Adrenal gland (tissue), 12 donors: Measurements from ENCODE around the gene LRFN4. TPM values are rescaled to one million over a fixed set of nuclear protein-coding genes. Genes with fewer than 3 reads are reported as not detected.

ENCODE experiments used
- DNase-seq, 7 donors: peaks; one replicate each; pipeline ENCODE4 v3.0.0-alpha.2; 2019 to 2020
- H3K27ac ChIP-seq, 5 donors: fragments of 200-600 bp; sonication (generic) in 4 of 5; 1 replicate in 3 of 5; 2 replicates in 2 of 5; pipeline versions ENCODE4 v1.5.1 to v1.8.0; 2016 to 2020; ENCODE audit warnings: mild to moderate bottlenecking in 1 of 5
- H3K27me3 ChIP-seq: fragments of 200-600 bp; 2 replicates; pipeline ENCODE4 v1.8.0; 2021
- H3K36me3 ChIP-seq, 2 donors: fragments of 200-600 bp; replicated peaks in 1 of 2; 1 replicate in 1 of 2; 2 replicates in 1 of 2; pipeline versions ENCODE4 v1.5.1 to v1.8.0; 2018 to 2022
- H3K4me1 ChIP-seq, 2 donors: fragments of 200-600 bp; replicated peaks in 1 of 2; 1 replicate in 1 of 2; 2 replicates in 1 of 2; pipeline versions ENCODE4 v1.5.1 to v1.8.0; 2018 to 2021
- H3K4me3 ChIP-seq, 4 donors: fragments of 200-600 bp; sonication (generic) in 3 of 4; one replicate each; pipeline ENCODE4 v1.5.1; 2016 to 2018
- H3K9me3 ChIP-seq, 3 donors: fragments of 200-600 bp; sonication (generic) in 1 of 3; replicated peaks in 1 of 3; 1 replicate in 2 of 3; 2 replicates in 1 of 3; pipeline versions ENCODE4 v1.5.1 to v1.8.0; 2016 to 2021
- CTCF ChIP-seq, 6 experiments: fragments of 450-650 bp in 4 of 6; fragments of 200-600 bp in 2 of 6; sonication (generic) in 1 of 6; IDR thresholded peaks; 1 replicate in 5 of 6; 2 replicates in 1 of 6; pipeline versions ENCODE4 v1.5.1 to v1.8.0; 2016 to 2021; ENCODE audit warnings: antibody characterized with exemption in 6 of 6, mild to moderate bottlenecking in 2 of 6, moderate library complexity in 1 of 6
- POLR2A ChIP-seq, 2 donors: fragments of 450-650 bp; IDR thresholded peaks; one replicate each; pipeline ENCODE4 v1.6.1; 2017; ENCODE audit warnings: antibody characterized with exemption in 2 of 2, mild to moderate bottlenecking in 2 of 2, moderate library complexity in 1 of 2
- WGBS, 4 donors: extraction: QIAGEN DNeasy Blood & Tissue Kit in 2 of 4; methylation state at CpG; one replicate each; pipeline versions ENCODE4 v1.1.5 to v1.1.7; 2013 to 2017; 5-methylcytosine and 5-hydroxymethylcytosine counted together
- intact Hi-C, 2 donors: fragments of 100-400 bp; cut with DNase I; formaldehyde crosslinking; loops; one replicate each; pipeline versions ENCODE4 v1.14.1 to v1.15.0; 2022 to 2023
- polyA plus RNA-seq, 3 donors: library from polyadenylated mRNA; stranded (reverse); fragments of 200-250 nt in 2 of 3; fragments of 350-450 nt in 1 of 3; fragmentation: Illumina TruSeq in 1 of 3; extraction: RNeasy Lipid Tissue Mini Kit (QIAGEN cat#74804) in 1 of 3; gene quantifications; one replicate each; pipeline ENCODE4 v1.2.3, GENCODE V29; 2013 to 2014
- total RNA-seq, 9 donors: library from RNA; depleted of rRNA in 4 of 9; stranded (reverse); fragments of >200 nt in 4 of 9; fragments of 120-200 nt in 1 of 9; fragmentation: NEBNext Ultra II Directional in 1 of 9; extraction: Animal tissue kit (Norgen Biotek cat#: 25700) in 1 of 9; gene quantifications; one replicate each; pipeline versions ENCODE4 v1.1.0 to v1.2.4, GENCODE V29; 2013 to 2023
- donor health status: healthy with polysubstance abuse.
- donor health status: Bipolar disorder and iron deficiency.
- donor health status: DM: yes; HTN: yes; CAD: no.
- donor health status: DM: no; HTN: no; CAD: no.
- donor health status: DM: no; HTN: no; CAD: no.
- donor health status: DM: yes; HTN: yes; CAD: no.

Gene LRFN4
- total and polyA plus RNA-seq, 12 donors: 0.24 to 74.3 (median 16.3) TPM

- intact Hi-C loops: no loop called here
- WGBS, 4 donors: 90 to 94% (median 93%) methylated on average over 2 to 30 of the region's 30 CpGs
Measured at GRCh38 chr11:66861774-66862558, 5.1 kb downstream of the LRFN4 start.

GRCh38 chr11:66862559-66863037 is 5.7 kb downstream of the LRFN4 start:
- DNase-seq: no peak
- H3K4me1 ChIP-seq: no peaks in the 10 kb centered on the region
- H3K36me3 ChIP-seq: no peaks in the 10 kb centered on the region
- WGBS, 4 donors: 89 to 100% (median 93%) methylated on average over 3 to 11 of the region's 11 CpGs
- no peak overlapping the region for H3K4me3 ChIP-seq
- intact Hi-C loops: no loop called here
- H3K27ac ChIP-seq: no peak overlapping the region
- H3K9me3 ChIP-seq: no peaks in the 10 kb centered on the region
- TF ChIP-seq POLR2A (IDR thresholded peaks at IDR 0.05): no peak
- no peaks in the 10 kb centered on the region for H3K27me3 ChIP-seq

More at GRCh38 chr11:66861774-66862558, 5.1 kb downstream of the LRFN4 start:
- Histone ChIP-seq H3K27ac (no peak overlapping the region), H3K4me3 (no peak overlapping the region), H3K4me1 (no peaks in the 10 kb centered on the region), H3K27me3 (no peaks in the 10 kb centered on the region), H3K36me3 (no peaks in the 10 kb centered on the region), H3K9me3 (no peaks in the 10 kb centered on the region)
- no peak for DNase-seq
- no peak for TF ChIP-seq CTCF (IDR thresholded peaks at IDR 0.05)
- TF ChIP-seq POLR2A (IDR thresholded peaks at IDR 0.05): no peak

- no peaks in the 10 kb centered on the region for H3K9me3 ChIP-seq
- WGBS, 4 donors: 68 to 91% (median 88%) methylated on average over 5 to 31 of the region's 31 CpGs
- TF ChIP-seq POLR2A (IDR thresholded peaks at IDR 0.05) (no peak), CTCF (IDR thresholded peaks at IDR 0.05) (no peak)
- intact Hi-C loops: no loop called here
- H3K36me3 ChIP-seq: no peaks in the 10 kb centered on the region
- no peaks in the 10 kb centered on the region for H3K4me1 ChIP-seq
- no peaks in the 10 kb centered on the region for H3K27me3 ChIP-seq
- no peak overlapping the region for H3K4me3 ChIP-seq
- no peak overlapping the region for H3K27ac ChIP-seq
- DNase-seq: no peak
Measured at GRCh38 chr11:66863428-66864125, 6.7 kb downstream of the LRFN4 start.

GRCh38 chr11:66864172-66864901 is 7.5 kb downstream of the LRFN4 start:
- TF ChIP-seq CTCF (IDR thresholded peaks at IDR 0.05) (no peak), POLR2A (IDR thresholded peaks at IDR 0.05) (no peak)
- 85 to 88% (median 87%) methylated on average over 33 to 35 of the region's 35 CpGs for WGBS, 4 donors
- Histone ChIP-seq H3K9me3 (no peaks in the 10 kb centered on the region), H3K27me3 (no peaks in the 10 kb centered on the region), H3K36me3 (peaks cover 0 to under 1% of the 10 kb centered on the region in 2 donors), H3K4me1 (no peaks in the 10 kb centered on the region), H3K4me3 (no peak overlapping the region), H3K27ac (no peak overlapping the region)
- intact Hi-C loops: no loop called here
- no peak for DNase-seq
